Right ventricle myocardium inferior (tissue), 1 donor: ENCODE data around the gene ZNF527. TPM values are rescaled to one million over a fixed set of nuclear protein-coding genes. Genes with fewer than 3 reads are reported as not detected.

Experiments
- ATAC-seq: fragments of 200-7000 bp; cut with Tn5 transposase; one replicate; pipeline ENCODE4 v1.9.1; 2020; ENCODE audit warnings: mild to moderate bottlenecking, moderate library complexity
- DNase-seq: peaks from one replicate; pipeline ENCODE4 v3.0.0; 2021; ENCODE audit errors: missing footprints
- intact Hi-C: fragments of 100-400 bp; cut with DNase I; formaldehyde crosslinking; loops from one replicate; pipeline ENCODE4 v1.11.0; 2022
- total RNA-seq: library from RNA; stranded (reverse); fragmentation: NEBNext Ultra II Directional; extraction: Animal tissue kit (Norgen Biotek cat#: 25700); gene quantifications from one replicate; pipeline ENCODE4 v1.2.1, GENCODE V29; 2021
- donor health status: DM: no; HTN: yes; CAD: no; lungs with severe emphysema.

Gene ZNF527
- total RNA-seq, 1 donor from 2014 or later = 5.6 TPM

DNA sequence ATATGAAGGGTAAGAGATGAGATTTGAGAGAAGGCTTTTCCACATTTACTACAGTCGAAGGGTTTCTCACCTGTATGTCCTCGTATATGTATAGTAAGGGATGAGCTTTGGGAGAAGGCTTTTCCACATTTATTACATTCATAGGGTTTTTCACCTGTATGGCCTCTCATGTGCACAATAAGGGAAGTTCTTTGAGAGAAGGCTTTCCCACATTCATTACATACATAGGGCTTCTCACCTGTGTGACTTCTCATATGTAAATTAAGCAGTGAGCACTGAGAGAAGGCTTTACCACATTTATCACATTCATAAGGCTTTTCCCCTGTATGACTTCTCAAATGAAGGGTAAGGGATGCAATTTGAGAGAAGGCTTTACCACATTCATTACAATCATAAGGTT lies 41.8 kb downstream of the ZNF527 start:
- no peak for ATAC-seq
- DNase-seq = no peak
- intact Hi-C loops = no loop called here

DNA sequence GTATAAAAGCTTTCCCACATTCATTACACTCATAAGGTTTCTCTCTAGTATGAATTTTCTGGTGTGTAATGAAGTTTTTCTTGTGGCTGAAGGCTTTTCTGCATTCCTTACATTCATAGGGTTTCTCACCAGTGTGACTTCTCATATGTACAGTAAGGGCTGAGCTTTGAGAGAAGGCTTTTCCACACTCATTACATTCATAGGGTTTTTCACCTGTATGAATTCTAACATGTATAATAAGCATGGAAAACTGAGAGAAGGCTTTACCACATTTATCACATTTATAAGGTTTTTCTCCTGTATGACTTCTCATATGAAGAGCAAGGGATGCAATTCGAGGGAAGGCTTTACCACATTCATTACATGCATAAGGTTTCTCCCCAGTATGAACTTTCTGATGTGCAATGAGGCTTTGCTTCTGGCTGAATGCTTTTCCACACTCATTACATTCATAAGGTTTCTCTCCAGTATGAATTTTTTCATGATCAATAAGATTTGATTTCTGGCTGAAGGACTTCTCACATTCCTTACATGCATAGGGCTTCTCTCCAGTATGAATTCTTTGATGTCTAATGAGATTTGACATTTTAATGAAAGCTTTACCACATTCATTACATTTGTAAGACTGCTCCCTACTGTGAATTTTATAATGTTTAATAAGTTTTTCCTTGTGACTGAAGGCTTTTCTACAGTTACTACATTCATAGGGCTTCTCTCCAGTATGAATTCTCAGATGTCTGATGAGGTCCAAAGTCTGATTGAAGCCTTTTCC lies 42.6 kb downstream of the ZNF527 start:
- ATAC-seq = no peak
- intact Hi-C loops = no loop called here
- no peak for DNase-seq

Other genes with a start within 250 kb of the ZNF527 start
- gene ZNF585A, start 198.4 kb upstream of the ZNF527 start, total RNA-seq = 10.3 TPM
- 10.7 TPM for gene ZNF585B, start 160.6 kb upstream of the ZNF527 start, total RNA-seq
- 9.1 TPM for gene ZNF383, start 152.9 kb upstream of the ZNF527 start, total RNA-seq
- 6.0 TPM for gene ZNF569, start 96.3 kb downstream of the ZNF527 start, total RNA-seq
- gene ZNF570, start 98.3 kb downstream of the ZNF527 start, total RNA-seq = 8.4 TPM
- gene ZNF793, start 135.8 kb downstream of the ZNF527 start, total RNA-seq = 5.4 TPM
- gene ZNF571, start 223.7 kb downstream of the ZNF527 start, total RNA-seq = 3.8 TPM
- 6.8 TPM for gene ZNF540, start 223.8 kb downstream of the ZNF527 start, total RNA-seq